Stomach (tissue), 9 donors: ENCODE results near the gene SDHB. TPM values are rescaled to one million over a fixed set of nuclear protein-coding genes. Genes with fewer than 3 reads are reported as not detected.

Experiments used
- DNase-seq, 2 donors: peaks; one replicate each; pipeline versions ENCODE4 v3.0.0 to v3.0.0-alpha.2; 2013 to 2019
- H3K27ac ChIP-seq, 5 donors: fragments of 200-600 bp in 4 of 5; sonication (generic) in 4 of 5; one replicate each; pipeline ENCODE4 v1.5.1; 2013 to 2019; ENCODE audit warnings: mild to moderate bottlenecking in 1 of 5, moderate library complexity in 1 of 5
- H3K27me3 ChIP-seq, 3 donors: fragments of 200-600 bp; sonication (generic); one replicate each; pipeline ENCODE4 v1.5.1; 2017 to 2019; ENCODE audit warnings: mixed run types in 1 of 3
- H3K36me3 ChIP-seq, 4 donors: fragments of 200-600 bp; sonication (generic); 1 replicate in 3 of 4; 2 replicates in 1 of 4; pipeline ENCODE4 v1.5.1; 2016 to 2019
- H3K4me1 ChIP-seq, 4 donors: fragments of 200-600 bp; sonication (generic); one replicate each; pipeline ENCODE4 v1.5.1; 2016 to 2019
- H3K4me3 ChIP-seq, 4 donors: fragments of 200-600 bp; sonication (generic) in 3 of 4; one replicate each; pipeline ENCODE4 v1.5.1; 2016 to 2019; ENCODE audit warnings: mild to moderate bottlenecking in 1 of 4
- H3K9me3 ChIP-seq, 4 donors: fragments of 200-600 bp; sonication (generic); one replicate each; pipeline ENCODE4 v1.5.1; 2016 to 2019
- CTCF ChIP-seq, 7 experiments: fragments of 450-650 bp in 4 of 7; fragments of 200-600 bp in 3 of 7; sonication (generic) in 3 of 7; IDR thresholded peaks; one replicate each; pipeline ENCODE4 v1.5.1; 2016 to 2019; ENCODE audit warnings: antibody characterized with exemption in 7 of 7, control low read depth in 2 of 7, mild to moderate bottlenecking in 1 of 7
- EP300 ChIP-seq: sonication (generic); formaldehyde crosslinking; IDR thresholded peaks from one replicate; pipeline ENCODE4 v1.6.1; 2017; ENCODE audit warnings: antibody characterized with exemption
- POLR2A ChIP-seq, 4 donors: fragments of 450-650 bp; IDR thresholded peaks; one replicate each; pipeline ENCODE4 v1.6.1; 2016; ENCODE audit warnings: antibody characterized with exemption in 4 of 4, control low read depth in 2 of 4, mild to moderate bottlenecking in 1 of 4, moderate library complexity in 1 of 4
- POLR2AphosphoS5 ChIP-seq, 3 donors: sonication (generic); formaldehyde crosslinking; IDR thresholded peaks; one replicate each; pipeline ENCODE4 v1.6.1; 2016; ENCODE audit warnings: antibody characterized with exemption in 3 of 3
- WGBS, 5 donors: extraction: QIAGEN DNeasy Blood & Tissue Kit in 3 of 5; methylation state at CpG; one replicate each; pipeline versions ENCODE4 v1.1.5 to v1.1.7; 2013 to 2018; 5-methylcytosine and 5-hydroxymethylcytosine counted together
- intact Hi-C: fragments of 100-400 bp; cut with DNase I; formaldehyde crosslinking; loops from one replicate; pipeline ENCODE4 v1.15.1; 2023; ENCODE audit warnings: low total_unique reads
- polyA plus RNA-seq, 3 donors: library from polyadenylated mRNA; stranded (reverse); fragments of 200-250 nt; gene quantifications; one replicate each; pipeline ENCODE4 v1.2.3, GENCODE V29; 2013
- total RNA-seq, 5 donors: library from RNA; depleted of rRNA; stranded (reverse); fragments of >200 nt; gene quantifications; one replicate each; pipeline versions ENCODE4 v1.1.0 to v1.2.3, GENCODE V29; 2014 to 2016
- donor health status: healthy with polysubstance abuse.
- donor health status: Bipolar disorder and iron deficiency.
- donor health status: healthy.

SDHB gene
- total and polyA plus RNA-seq, 8 donors: 42.6 to 246 (median 121) TPM

- intact Hi-C loops: no loop called here
- peak overlapping the region in 4 of 5 donors; percentile 41 to 83 (median 70) for H3K27ac ChIP-seq
These were observed 74.1 kb downstream of the SDHB start for GRCh38 chr1:16979475-16980327.

DNA sequence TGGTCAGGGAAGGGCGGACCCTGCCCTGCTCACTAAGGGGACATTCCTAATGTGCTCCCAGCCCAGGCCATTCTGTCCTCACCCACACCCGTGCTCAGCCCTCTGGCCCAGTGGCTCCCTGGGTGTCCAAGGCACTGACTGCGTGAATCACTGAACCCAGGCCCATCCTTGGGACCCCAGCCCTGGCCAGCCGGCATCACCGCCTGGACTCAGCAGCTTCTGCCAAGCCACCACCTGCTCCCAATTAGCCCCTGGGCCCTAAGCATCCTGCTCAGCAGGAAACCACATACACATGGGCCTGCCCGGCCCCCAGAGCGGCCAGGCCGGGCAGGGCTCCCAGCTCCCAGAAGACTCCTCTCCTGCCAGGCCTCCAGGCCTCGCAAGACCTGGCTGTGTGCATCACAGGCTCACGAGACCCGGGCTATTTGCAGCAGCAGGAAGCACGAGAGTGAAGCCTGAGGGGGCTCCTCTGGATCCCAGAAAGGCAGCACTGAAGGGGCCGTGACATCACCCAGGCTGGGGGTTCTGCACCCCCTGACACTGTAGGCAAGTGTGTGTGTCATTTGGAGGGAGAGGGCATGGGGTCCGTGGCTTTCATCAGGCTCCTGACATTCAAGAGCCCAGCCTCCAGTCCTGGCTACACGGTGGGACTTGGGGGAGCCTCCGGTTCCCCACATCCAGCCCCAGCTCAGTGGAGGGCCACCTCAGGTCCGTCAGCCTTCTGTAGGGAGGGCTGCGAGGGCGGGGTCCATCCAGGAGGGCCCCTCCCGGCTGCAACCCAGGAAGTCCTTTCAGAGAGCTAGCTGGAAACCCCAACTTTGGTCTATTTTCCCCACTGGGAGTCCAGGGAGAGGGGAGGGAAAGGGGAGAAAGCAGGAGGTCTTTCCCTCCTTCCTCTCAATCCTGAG lies 75.0 kb downstream of the SDHB start:
- H3K4me3 ChIP-seq: peak overlapping the region; percentile 46 to 60 (median 48)
- H3K36me3 ChIP-seq: no peaks in the 10 kb centered on the region
- peaks cover 12 to 33% (median 18%) of the 10 kb centered on the region in 4 donors for H3K4me1 ChIP-seq
- peaks cover 0 to 28% (median 14%) of the 10 kb centered on the region in 3 donors for H3K27me3 ChIP-seq
- 65 to 77% (median 66%) methylated on average over 14 to 20 of the region's 20 CpGs for WGBS, 5 donors
- intact Hi-C loops: no loop called here
- DNase-seq: peak in 1 of 2 donors; percentile 86
- H3K9me3 ChIP-seq: no peaks in the 10 kb centered on the region
- TF ChIP-seq POLR2A (IDR thresholded peaks at IDR 0.05): no peak
- peak overlapping the region in 4 of 5 donors; percentile 41 to 83 (median 70) for H3K27ac ChIP-seq

More at GRCh38 chr1:16979475-16980327, 74.1 kb downstream of the SDHB start:
- WGBS, 5 donors: 21 to 27% (median 25%) methylated on average over 33 to 44 of the region's 44 CpGs
- H3K9me3 ChIP-seq: no peaks in the 10 kb centered on the region
- DNase-seq: peak in 1 of 2 donors; percentile 86
- peak overlapping the region; percentile 46 to 60 (median 48) for H3K4me3 ChIP-seq
- peaks cover 0 to 28% (median 14%) of the 10 kb centered on the region in 3 donors for H3K27me3 ChIP-seq
- peaks cover 12 to 37% (median 21%) of the 10 kb centered on the region in 4 donors for H3K4me1 ChIP-seq
- no peak for TF ChIP-seq EP300
- no peak for TF ChIP-seq POLR2AphosphoS5 (IDR thresholded peaks at IDR 0.05)
- TF ChIP-seq POLR2A (IDR thresholded peaks at IDR 0.05): no peak
- no peak for TF ChIP-seq CTCF (IDR thresholded peaks at IDR 0.05)
- peaks cover 0 to under 1% (median 0%) of the 10 kb centered on the region in 4 donors for H3K36me3 ChIP-seq

DNA sequence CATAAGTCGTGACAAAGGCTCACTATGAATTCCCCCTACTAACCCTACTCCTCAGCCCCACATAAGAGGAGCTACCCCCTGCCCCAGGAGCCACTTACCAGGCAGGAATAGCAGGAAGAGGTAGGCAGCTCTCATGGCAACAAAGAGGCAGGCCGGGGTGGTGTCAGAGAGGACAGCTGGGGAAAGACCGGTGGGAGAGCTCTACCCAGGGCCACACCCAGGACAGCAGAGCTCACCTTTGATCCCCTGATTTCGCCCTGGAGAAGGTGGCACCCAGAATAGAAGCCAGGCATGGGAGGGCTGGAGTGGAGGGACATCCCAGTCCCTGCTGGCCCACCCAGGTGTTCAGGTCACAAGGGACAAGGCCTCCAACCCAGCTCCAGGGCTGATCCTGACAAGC lies 75.7 kb downstream of the SDHB start:
- Histone ChIP-seq H3K4me1 (peaks cover 12 to 33% (median 18%) of the 10 kb centered on the region in 4 donors), H3K27me3 (peaks cover 0 to 28% (median 14%) of the 10 kb centered on the region in 3 donors), H3K9me3 (no peaks in the 10 kb centered on the region), H3K36me3 (no peaks in the 10 kb centered on the region), H3K4me3 (no peak overlapping the region), H3K27ac (peak overlapping the region in 2 of 5 donors; percentile 15 to 83)
- intact Hi-C loops: no loop called here
- no peak for TF ChIP-seq POLR2AphosphoS5 (IDR thresholded peaks at IDR 0.05)
- no peak for TF ChIP-seq EP300
- no peak for TF ChIP-seq POLR2A (IDR thresholded peaks at IDR 0.05)
- no peak for TF ChIP-seq CTCF (IDR thresholded peaks at IDR 0.05)
- WGBS, 5 donors: 71 to 88% (median 76%) methylated on average over 4 of the region's 4 CpGs
- DNase-seq: no peak

DNA sequence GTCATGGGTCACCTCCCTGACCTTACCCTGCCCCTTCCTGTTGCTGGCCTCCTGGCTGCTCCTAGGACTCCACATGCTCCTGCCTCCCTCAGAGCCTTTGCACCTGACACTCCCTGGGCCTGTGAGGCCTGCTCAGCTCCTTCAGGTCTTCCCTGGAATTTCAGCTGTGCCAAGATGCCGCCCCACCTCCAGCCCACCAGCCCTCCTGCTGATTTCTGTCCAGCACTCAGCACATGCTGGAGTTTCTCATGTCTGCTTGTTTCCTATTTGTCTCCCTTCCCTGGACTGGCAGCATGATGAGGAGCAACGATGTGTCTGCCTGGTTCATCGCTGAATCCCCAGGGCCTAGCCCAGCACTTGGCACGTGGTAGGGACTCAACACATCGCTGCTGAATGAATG lies 76.5 kb downstream of the SDHB start:
- Histone ChIP-seq H3K4me1 (peaks cover 12 to 33% (median 18%) of the 10 kb centered on the region in 4 donors), H3K27me3 (peaks cover 0 to 28% (median 14%) of the 10 kb centered on the region in 3 donors), H3K4me3 (no peak overlapping the region), H3K9me3 (no peaks in the 10 kb centered on the region), H3K27ac (peak overlapping the region in 1 of 5 donors; percentile 83), H3K36me3 (no peaks in the 10 kb centered on the region)
- intact Hi-C loops: no loop called here
- TF ChIP-seq EP300 (no peak), CTCF (IDR thresholded peaks at IDR 0.05) (no peak), POLR2AphosphoS5 (IDR thresholded peaks at IDR 0.05) (no peak), POLR2A (IDR thresholded peaks at IDR 0.05) (no peak)
- WGBS, 5 donors: 89 to 97% (median 93%) methylated on average over 5 of the region's 5 CpGs
- DNase-seq: no peak
